ENCODE data around the gene YTHDC2.
"Not testable (repeated sequence)": the region's sequence is repeated elsewhere in the genome, so short reads cannot be mapped to it uniquely, and the experiment has no call there.

YTHDC2 gene

GRCh38 chr5:113520429-113520828, 6.9 kb downstream of the YTHDC2 start:
- DNase-seq (ENCODE audit: low spot score), result no peak

DNA sequence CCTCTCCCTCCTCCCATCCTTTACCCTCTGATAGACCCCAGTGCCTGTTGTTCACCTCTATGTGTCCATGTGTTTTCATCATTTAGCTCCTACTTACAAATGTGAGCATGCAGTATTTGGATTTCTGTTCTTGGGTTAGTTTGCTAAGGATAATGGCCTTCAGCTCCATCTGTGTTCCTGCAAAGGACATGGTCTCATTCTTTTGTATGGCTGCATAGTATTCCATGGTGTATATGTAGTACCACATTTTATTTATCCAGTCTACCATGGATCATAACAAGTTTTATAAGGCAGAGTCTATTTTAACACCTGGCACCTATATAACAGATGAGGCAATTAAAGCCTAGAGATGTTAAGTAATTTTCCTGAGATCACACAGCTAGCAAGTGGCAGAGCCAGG, 7.4 kb downstream of the YTHDC2 start:
- no peak for DNase-seq (ENCODE audit: low spot score)

DNA sequence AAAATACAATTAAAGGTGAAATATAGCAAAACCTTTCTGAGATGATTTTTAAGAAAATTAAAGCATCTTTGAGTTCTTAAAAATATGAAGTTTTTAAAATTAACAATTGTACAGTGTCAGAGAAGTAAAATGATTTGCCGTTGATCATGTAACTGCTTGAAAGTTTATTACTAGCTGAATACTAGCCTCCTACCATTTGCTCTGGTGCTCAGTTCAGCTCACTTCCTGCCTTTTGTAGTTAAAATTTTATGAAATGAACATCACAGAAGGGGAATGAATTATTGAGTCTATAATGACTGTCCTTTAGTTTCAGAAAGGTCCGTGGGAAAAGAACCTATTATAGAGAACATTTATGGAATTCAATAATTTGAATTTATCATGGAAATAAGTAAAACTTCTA, 9.7 kb downstream of the YTHDC2 start:
- no peak for DNase-seq (ENCODE audit: low spot score)

DNA sequence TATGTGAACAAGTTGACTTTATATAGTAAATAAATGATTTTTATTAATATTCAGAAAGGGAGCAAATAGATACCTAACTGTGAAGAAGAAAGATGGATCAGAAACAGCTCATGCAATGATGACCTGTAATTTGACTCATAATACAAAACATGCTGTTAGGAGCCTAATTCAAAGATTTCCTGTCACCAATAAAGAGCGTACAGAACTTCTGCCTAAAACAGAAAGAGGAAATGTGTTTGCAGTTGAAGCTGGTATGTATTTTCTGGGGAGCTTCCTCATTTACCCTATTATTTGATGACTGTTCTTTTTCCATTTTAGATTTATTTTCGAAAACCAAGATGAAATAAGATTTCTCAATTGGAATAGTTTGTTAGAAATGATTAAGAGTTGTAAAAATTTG, 11.4 kb downstream of the YTHDC2 start:
- DNase-seq (ENCODE audit: low spot score), result no peak

GRCh38 chr5:113526421-113526820, 12.9 kb downstream of the YTHDC2 start:
- DNase-seq (ENCODE audit: low spot score), result no peak

GRCh38 chr5:113527746-113528145, 14.3 kb downstream of the YTHDC2 start:
- no peak for DNase-seq (ENCODE audit: low spot score)

DNA sequence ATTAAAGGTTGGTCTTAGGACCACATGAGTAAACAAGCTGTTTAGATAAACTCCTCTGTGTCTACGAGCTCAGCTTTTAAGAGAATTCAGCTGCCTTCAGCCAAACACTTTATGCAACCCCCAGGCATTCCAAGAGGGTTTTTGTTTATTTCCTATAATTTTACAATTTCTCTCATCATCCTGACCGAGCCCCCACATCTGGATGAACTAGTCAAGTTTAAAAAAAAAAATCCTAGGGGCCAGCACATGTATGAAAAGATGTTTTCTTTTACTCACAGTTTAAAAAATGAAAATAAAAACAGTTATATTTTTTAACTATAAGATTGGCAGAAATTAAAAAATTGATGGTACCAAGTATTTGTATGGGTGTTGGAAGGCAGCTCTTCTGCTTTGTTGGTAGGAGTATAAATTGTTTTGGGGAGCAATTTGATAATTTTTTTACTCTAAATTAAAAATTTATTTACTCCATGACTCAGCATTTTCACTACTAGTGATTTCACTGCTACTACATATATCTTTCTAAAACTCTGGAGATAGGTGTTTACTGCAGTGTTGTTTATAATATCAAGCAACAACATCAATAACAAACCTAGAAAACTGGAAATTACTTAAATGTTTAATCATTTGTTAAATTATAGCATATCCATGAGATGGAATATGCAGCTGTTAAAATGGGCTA, 18.1 kb downstream of the YTHDC2 start:
- DNase-seq (ENCODE audit: low spot score), result no peak

- DNase-seq (ENCODE audit: low spot score), result no peak
Observed at GRCh38 chr5:113538313-113538712, 24.8 kb downstream of the YTHDC2 start.

- DNase-seq (ENCODE audit: low spot score), result no peak
Observed at GRCh38 chr5:113546703-113547183, 33.2 kb downstream of the YTHDC2 start.

DNA sequence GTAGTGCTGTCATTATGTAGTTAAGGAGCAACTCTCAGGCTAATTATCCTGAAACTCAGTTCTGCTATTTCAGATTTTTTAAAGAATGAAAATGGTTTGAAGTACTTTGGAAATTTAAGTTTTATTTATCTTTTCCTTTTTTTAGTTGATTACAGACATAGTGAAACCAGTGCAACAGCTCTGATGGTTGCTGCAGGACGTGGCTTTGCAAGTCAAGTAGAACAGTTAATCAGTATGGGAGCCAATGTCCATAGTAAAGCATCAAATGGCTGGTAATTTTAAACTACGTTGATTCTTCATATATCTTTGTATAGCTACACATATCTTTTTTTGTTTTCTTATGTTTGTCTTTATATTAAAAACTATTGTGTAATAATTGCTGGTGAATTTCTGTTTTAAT, 34.9 kb downstream of the YTHDC2 start:
- DNase-seq (ENCODE audit: low spot score), result no peak

DNA sequence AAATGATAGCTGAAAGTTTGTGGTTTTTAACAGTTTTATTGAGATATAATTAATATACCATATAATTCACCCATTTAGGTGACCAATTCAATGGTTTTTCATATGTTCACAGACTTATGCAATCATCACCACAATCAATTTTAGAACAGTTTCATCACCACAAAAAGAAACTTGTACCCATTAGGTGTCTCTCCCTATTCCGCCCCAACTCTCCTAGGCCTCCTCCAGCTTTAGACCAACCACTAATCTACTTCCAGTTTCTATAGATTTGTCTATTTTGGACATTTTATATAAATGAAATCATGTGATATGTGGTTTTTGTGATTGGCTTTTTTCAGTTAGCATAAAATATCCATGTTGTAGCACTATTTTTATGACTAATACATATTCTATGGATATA, 38.6 kb downstream of the YTHDC2 start:
- DNase-seq (ENCODE audit: low spot score), result no peak

DNA sequence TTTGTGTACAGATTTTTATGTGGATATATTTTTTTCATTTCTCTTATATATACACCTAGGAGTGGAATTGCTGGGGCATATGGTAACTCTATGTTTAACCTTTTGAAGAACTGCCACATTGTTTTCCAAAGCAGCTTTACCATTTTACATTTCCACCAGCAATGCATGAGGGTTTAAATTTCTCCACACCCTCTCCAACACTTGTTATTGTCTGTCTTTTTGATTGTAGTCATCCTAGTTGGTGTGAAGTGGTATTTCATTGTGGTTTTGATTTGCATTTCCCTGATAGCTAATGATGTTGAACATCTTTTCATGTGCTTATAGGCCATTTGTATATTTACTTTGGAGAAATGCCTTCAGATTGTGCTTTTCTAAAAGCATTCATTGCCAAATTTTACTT, 39.1 kb downstream of the YTHDC2 start:
- no peak for DNase-seq (ENCODE audit: low spot score)

GRCh38 chr5:113562828-113563400, 49.4 kb downstream of the YTHDC2 start:
- DNase-seq (ENCODE audit: low spot score), result no peak

DNA sequence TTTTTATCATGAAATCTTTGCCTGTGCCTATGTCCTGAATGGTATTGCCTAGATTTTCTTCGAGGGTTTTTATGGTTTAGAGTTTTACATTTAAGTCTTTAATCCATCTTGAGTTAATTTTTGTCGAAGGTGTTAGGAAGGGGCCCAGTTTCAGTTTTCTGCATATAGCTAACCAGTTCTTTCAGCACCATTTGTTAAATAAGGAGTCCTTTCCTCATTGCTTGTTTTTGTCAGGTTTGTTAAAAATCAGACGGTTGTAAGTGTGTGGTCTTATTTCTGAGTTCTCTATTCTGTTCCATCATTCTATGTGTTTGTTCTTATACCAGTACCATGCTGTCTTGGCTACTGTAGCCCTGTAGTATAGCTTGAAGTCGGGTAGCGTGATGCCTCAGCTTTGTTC, 55.9 kb downstream of the YTHDC2 start:
- DNase-seq (ENCODE audit: low spot score), result no peak

DNA sequence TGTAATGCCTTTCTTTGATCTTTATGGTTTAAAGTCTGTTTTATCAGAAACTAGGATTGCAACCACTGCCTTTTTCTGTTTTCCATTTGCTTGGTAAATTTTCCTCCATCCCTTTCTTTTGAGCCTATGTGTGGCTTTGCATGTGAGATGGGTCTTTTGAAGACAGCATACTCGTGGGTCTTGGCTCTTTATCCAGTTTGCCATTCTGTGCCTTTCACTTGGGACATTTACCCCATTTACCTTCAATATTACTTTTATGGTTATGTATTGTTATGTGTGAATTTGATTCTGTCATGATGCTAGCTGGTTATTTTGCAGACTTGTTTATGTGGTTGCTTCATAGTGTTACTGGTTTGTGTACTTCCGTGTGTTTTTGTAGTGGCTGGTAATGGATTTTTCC, 59.2 kb downstream of the YTHDC2 start:
- no peak for DNase-seq (ENCODE audit: low spot score)

DNA sequence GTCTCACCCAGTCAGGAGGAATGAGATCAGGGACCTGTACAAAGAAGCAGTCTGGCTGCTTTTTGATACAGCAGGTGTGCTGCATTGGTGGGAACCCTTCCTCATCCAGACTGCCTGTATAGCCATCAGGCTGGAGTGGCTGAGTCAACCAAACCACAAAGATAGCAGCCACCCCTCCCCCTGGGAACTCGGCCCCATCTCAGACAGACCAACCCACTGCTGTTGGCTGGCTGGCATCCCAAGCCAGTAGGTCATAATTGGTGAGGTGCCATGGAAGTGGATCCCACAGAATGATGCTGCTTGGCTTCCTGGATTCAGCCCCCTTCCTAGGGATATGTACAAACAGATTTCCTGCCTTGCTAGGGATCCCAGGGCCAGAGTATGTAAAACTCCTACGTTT, 60.9 kb downstream of the YTHDC2 start:
- DNase-seq (ENCODE audit: low spot score), result no peak

DNA sequence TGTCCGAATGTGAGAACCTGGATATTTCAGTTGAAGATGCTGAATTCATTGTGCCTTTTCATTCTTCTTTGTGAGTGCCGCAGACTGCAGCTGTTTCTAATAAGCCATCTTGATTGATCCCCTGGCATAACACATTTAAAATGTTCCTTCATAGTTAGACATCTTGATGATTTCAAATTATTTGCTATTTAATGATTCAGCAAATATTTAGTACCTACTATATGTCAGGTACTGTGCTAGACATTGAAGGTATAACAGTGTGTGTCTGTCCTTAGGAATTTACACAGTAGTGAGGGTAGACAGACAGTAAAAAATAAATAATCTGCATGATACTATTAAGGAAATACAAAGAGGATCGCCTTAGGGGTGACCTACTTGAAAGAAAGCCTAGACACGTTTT, 61.6 kb downstream of the YTHDC2 start:
- DNase-seq (ENCODE audit: low spot score), result no peak

- DNase-seq (ENCODE audit: low spot score), result no peak
Observed at GRCh38 chr5:113578091-113578490, 64.6 kb downstream of the YTHDC2 start.

GRCh38 chr5:113581388-113581787, 67.9 kb downstream of the YTHDC2 start:
- no peak for DNase-seq (ENCODE audit: low spot score)

DNA sequence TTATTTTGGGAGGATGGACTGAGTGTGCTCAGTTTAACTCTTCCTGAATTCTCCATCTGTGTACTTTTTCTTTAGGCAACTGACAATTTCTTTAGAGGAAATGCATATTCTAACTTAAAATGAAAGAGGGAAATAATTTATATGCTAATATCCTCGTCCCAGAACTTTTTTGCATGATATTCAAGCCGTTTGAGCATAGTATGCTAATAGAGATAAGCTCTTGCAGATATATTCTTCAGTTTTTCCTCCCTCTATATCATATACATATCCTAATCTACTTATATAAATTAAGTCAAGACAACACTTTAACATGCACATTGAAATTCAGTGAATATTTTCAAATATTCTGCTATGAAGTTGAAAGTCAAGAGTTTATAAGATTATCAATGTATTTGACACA, 84.7 kb downstream of the YTHDC2 start:
- no peak for DNase-seq (ENCODE audit: low spot score)

GRCh38 chr5:113598926-113599325, 85.4 kb downstream of the YTHDC2 start:
- no peak for DNase-seq (ENCODE audit: low spot score)

GRCh38 chr5:113600255-113600905, 86.9 kb downstream of the YTHDC2 start:
- DNase-seq (ENCODE audit: low spot score), result no peak

DNA sequence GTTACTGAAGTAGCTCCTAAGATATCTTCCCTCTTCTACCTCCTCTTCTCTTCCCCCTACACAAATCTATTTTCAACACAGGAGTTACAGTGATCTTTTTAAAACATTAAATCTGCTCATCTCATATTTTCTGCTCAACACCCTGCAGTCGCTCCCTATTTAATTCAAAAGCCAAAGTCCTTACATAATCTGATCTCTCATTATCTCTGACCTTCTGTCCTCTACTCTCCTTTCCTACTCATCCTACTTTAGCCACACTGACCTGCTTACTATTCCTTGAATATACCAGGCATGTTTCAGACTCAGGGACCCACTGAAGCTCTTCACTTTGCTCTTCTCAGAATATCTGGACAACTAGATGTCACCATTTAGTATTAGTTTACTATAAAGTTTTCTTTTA, 87.9 kb downstream of the YTHDC2 start:
- DNase-seq (ENCODE audit: low spot score), result no peak

DNA sequence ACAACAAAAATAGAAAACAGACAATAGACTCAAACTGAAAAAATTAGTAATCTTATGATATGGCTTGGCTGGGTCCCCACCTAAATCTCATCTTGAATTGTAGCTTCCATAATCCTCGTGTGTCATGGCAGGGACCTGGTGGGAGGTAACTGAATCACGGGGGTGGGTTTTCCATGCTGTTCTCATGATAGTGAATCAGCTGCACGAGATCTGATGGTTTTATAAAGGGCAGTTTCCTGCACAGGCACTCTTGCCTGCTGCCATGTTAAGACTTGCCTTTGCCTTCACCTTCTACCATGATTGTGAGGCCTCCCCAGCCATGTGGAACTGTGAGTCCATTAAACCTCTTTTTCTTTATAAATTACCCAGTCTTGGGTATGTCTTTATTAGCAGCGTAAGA, 89.8 kb downstream of the YTHDC2 start:
- DNase-seq (ENCODE audit: low spot score), result not testable (repeated sequence)
